Subcutaneous adipose tissue (tissue), 4 donors: ENCODE results near the gene CFAP299. TPM values are rescaled to one million over a fixed set of nuclear protein-coding genes. Genes with fewer than 3 reads are reported as not detected.

ENCODE experiments used
- total RNA-seq, 4 donors: library from RNA; depleted of rRNA; stranded (reverse); fragments of >200 nt; gene quantifications; one replicate each; pipeline ENCODE4 v1.1.0, GENCODE V29; 2016
- TF ChIP-seq, protein P1 (sequence below): fragments of 450-650 bp; IDR thresholded peaks from one replicate; pipeline ENCODE4 v1.5.1; 2016; ENCODE audit warnings: low read depth, mild to moderate bottlenecking, control low read depth, antibody characterized with exemption, moderate library complexity

CFAP299 gene
- total RNA-seq, 4 donors from 2014 or later, result not detected

GRCh38 chr4:80608281-80608980 lies 272.9 kb downstream of the CFAP299 start:
- TF ChIP-seq, protein P1, sequence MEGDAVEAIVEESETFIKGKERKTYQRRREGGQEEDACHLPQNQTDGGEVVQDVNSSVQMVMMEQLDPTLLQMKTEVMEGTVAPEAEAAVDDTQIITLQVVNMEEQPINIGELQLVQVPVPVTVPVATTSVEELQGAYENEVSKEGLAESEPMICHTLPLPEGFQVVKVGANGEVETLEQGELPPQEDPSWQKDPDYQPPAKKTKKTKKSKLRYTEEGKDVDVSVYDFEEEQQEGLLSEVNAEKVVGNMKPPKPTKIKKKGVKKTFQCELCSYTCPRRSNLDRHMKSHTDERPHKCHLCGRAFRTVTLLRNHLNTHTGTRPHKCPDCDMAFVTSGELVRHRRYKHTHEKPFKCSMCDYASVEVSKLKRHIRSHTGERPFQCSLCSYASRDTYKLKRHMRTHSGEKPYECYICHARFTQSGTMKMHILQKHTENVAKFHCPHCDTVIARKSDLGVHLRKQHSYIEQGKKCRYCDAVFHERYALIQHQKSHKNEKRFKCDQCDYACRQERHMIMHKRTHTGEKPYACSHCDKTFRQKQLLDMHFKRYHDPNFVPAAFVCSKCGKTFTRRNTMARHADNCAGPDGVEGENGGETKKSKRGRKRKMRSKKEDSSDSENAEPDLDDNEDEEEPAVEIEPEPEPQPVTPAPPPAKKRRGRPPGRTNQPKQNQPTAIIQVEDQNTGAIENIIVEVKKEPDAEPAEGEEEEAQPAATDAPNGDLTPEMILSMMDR, result no peak

- TF ChIP-seq, protein P1, result no peak
Observed at GRCh38 chr4:80610199-80610598, 274.7 kb downstream of the CFAP299 start.

DNA sequence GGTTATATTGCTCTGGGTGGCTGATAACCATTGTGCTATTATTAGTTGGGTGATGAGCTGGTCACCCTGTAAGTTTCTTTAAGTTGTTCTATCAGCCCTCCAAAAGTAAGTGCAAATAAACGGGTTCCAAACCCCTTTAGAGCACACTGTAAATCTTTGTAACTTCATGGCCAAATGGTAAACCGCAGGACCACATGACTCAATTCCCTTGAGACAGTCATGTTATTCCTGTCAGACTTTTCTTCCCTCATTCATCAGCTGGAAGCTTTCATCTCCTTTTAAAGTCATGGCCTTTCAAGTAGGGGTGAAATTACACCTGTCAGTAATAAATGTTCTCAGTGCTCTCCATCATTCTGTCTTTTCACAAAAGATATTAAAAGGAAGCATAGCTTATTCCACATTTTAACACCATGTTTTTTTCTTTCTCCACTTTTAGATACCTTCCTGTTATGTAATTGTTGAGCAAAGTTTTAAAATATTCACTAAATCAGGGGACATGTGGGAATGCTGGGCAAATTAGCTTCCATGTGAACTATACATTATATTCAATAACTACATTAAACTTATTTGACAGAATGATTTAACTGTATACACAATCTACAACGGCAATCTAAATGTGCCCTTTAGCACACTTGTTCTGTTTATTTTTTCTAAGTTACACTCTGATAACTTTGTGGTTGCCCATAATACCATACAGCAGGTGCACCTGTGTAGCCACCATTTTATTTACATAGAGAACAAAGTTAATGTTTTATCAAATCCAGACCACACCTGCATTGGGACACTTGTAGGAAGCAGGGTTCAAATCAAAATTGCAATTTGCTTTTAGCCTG lies 275.5 kb downstream of the CFAP299 start:
- TF ChIP-seq, protein P1, result no peak

DNA sequence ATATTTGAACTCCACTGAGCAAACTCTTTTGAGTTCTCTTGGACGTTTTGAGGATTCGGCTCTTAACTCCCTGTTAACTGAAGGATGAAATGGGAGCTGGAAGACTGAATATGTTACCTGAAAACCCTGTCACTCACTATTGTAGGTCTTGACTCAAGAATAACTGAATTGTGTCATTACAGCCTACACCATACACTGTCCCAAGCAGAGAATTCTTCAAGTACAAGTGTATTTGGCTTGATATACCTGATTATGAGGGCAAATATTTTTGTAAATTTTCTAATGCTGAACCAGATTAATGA lies 276.1 kb downstream of the CFAP299 start:
- TF ChIP-seq, protein P1, result no peak

- TF ChIP-seq, protein P1, result no peak
Observed at GRCh38 chr4:80613470-80613869, 277.9 kb downstream of the CFAP299 start.

DNA sequence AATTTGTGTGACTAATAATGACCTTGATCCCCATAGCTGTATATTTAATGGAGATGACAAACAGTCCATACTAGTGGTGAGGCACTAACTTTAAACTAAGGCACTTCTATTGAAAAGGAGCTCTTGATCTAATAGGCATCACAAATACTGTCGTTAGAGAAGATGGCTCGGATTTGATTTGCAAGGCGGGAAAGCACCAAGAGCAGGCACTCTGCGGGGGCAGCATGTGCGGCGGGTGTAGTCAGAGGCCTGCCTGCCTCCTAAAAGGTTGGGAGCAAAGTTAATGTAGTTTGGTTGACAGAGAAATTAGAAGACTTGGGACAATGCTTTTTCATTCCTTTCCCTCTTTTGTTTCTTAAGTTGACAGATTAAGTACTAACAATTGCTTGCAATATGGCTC lies 278.8 kb downstream of the CFAP299 start:
- TF ChIP-seq, protein P1, result no peak

DNA sequence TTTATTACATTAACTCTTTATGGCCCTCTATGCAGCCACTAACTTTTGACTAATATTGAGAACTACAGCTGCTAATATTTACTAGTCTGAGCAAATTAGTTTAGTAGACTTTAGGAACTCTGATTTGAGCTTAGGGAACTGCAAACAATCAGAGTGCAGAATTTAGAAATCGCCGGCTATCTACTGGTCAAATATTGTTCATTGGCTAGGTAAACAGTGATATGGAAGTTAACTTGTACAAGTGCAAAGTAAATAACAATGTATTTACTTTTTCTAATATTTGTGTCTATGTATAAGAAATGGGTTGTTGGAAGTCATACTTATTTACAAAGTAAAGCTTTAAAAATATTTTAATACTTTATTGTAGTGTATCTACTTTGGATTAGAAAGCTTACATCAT lies 279.6 kb downstream of the CFAP299 start:
- TF ChIP-seq, protein P1, result no peak
